K562 (cell line): ENCODE data around the gene BTRC. TPM values are rescaled to one million over a fixed set of nuclear protein-coding genes. Genes with fewer than 3 reads are reported as not detected.
A peak's percentile ranks its signal among the peaks of the same experiment; 100 is the strongest.
"Not testable (repeated sequence)": the region's sequence is repeated elsewhere in the genome, so short reads cannot be mapped to it uniquely, and the experiment has no call there.

Experiments
- ATAC-seq: fragments of 200-7000 bp; cut with Tn5 transposase; 3 replicates; pipeline ENCODE4 v1.9.1; 2020; ENCODE audit warnings: moderate library complexity
- BruUV-seq: library from RNA; stranded (reverse); fragments of 400-500 nt; replicated peaks from 2 replicates; lab custom pipeline; 2021; lab: Mats Ljungman, UMichigan
- CTCF ChIA-PET: fragments of 300-600 bp; formaldehyde crosslinking; extraction: SDS; loops from one replicate; lab custom pipeline; 2021; ENCODE audit warnings: low intra/inter-chr PET ratio; lab: Yijun Ruan, JAX
- POLR2A ChIA-PET: fragments of 300-600, 350-650 bp; sonication (Branson Sonifier 250); formaldehyde crosslinking; extraction: SDS; loops from one replicate; lab custom pipeline; 2021; ENCODE audit warnings: antibody characterized with exemption, inconsistent platforms; lab: Yijun Ruan, JAX
- DNase-seq, 4 experiments: peaks; one replicate each; pipeline versions ENCODE4 v3.0.0 to v3.0.0-alpha.2; 2011 to 2018; ENCODE audit warnings: low spot score in 3 of 4, mixed read lengths in 3 of 4; ENCODE audit errors: extremely low read depth in 1 of 4
- FAIRE-seq: peaks from 2 replicates; lab custom pipeline; 2011; peaks lifted over from hg19 to GRCh38; lab: Jason Lieb, UNC
- H2AFZ ChIP-seq: 2 replicates; pipeline ENCODE4 v1.6.0; 2011; ENCODE audit warnings: low read depth, low read length, control low read depth, inconsistent platforms
- H3K27ac ChIP-seq: fragments of 200-600 bp; 3 replicates; pipeline ENCODE4 v1.8.0; 2011; ENCODE audit warnings: low read depth, mild to moderate bottlenecking, control low read depth, inconsistent platforms, low read length, moderate library complexity, mixed read lengths; ENCODE audit errors: extremely low read depth
- H3K27me3 ChIP-seq, 2 experiments: fragments of 300-600 bp in 1 of 2; 2 replicates in 1 of 2; 3 replicates in 1 of 2; pipeline versions ENCODE4 v1.6.0 to v1.8.0; 2011; ENCODE audit warnings: inconsistent platforms in 2 of 2, low read length in 2 of 2, mild to moderate bottlenecking in 1 of 2, mixed read lengths in 1 of 2, moderate library complexity in 1 of 2; ENCODE audit not compliant: control insufficient read depth in 2 of 2, insufficient read depth in 2 of 2
- H3K36me3 ChIP-seq: fragments of 300-600 bp; 3 replicates; pipeline ENCODE4 v1.8.0; 2011; ENCODE audit warnings: mild to moderate bottlenecking, low read length, inconsistent platforms; ENCODE audit not compliant: control insufficient read depth, insufficient read depth
- H3K4me1 ChIP-seq, 2 experiments: fragments of 200-600 bp in 1 of 2; replicated peaks in 1 of 2; 2 replicates in 1 of 2; 3 replicates in 1 of 2; pipeline versions ENCODE4 v1.5.1 to v1.8.0; 2011; ENCODE audit warnings: inconsistent platforms in 2 of 2, low read length in 2 of 2, mild to moderate bottlenecking in 1 of 2, mixed read lengths in 1 of 2, moderate library complexity in 1 of 2; ENCODE audit not compliant: control insufficient read depth in 2 of 2, insufficient read depth in 2 of 2
- H3K4me2 ChIP-seq: 2 replicates; pipeline ENCODE4 v1.6.1; 2011; ENCODE audit warnings: low read length, control low read depth, inconsistent platforms, mixed read lengths; ENCODE audit not compliant: insufficient read depth
- H3K4me3 ChIP-seq: fragments of 200-600 bp; sonication (generic), shearing (Covaris generic); 2 replicates; pipeline ENCODE4 v1.5.1; 2016; ENCODE audit warnings: control low read depth, inconsistent platforms
- H3K79me2 ChIP-seq: fragments of 200-600 bp; 3 replicates; pipeline ENCODE4 v1.8.0; 2011; ENCODE audit warnings: low read length, inconsistent platforms; ENCODE audit not compliant: control insufficient read depth, insufficient read depth
- H3K9ac ChIP-seq, 2 experiments: 2 replicates each; pipeline versions ENCODE4 v1.6.0 to v1.6.1; 2011; ENCODE audit warnings: low read depth in 2 of 2, low read length in 2 of 2, control low read depth in 1 of 2, inconsistent platforms in 1 of 2, mild to moderate bottlenecking in 1 of 2, mixed read lengths in 1 of 2; ENCODE audit not compliant: insufficient read depth in 1 of 2
- H3K9me1 ChIP-seq: one replicate; pipeline ENCODE4 v1.6.0; 2011; ENCODE audit warnings: inconsistent platforms, mild to moderate bottlenecking, low read length, moderate library complexity; ENCODE audit not compliant: control insufficient read depth, insufficient read depth
- H3K9me3 ChIP-seq: replicated peaks from 2 replicates; pipeline ENCODE4 v1.5.1; 2011; ENCODE audit warnings: low read depth, low read length, inconsistent platforms; ENCODE audit not compliant: control insufficient read depth, insufficient read depth
- H4K20me1 ChIP-seq: replicated peaks from 2 replicates; pipeline ENCODE4 v1.6.1; 2011; ENCODE audit warnings: low read length, inconsistent platforms, mixed read lengths; ENCODE audit not compliant: control insufficient read depth, insufficient read depth
- COPS2 ChIP-seq: fragments of 450-650 bp; conservative IDR thresholded peaks from 2 replicates; pipeline ENCODE4 v1.6.1; 2016; ENCODE audit warnings: mild to moderate bottlenecking, moderate library complexity
- WGBS: fragments of 100-300 bp; shearing (Covaris generic); methylation state at CpG from one replicate; pipeline ENCODE4 v1.1.6; 2016; ENCODE audit warnings: low coverage, mixed read lengths; ENCODE audit not compliant: insufficient coverage; ENCODE audit errors: missing lambda C conversion rate; 5-methylcytosine and 5-hydroxymethylcytosine counted together
- in situ Hi-C: fragments of 300-500 bp; cut with MboI; formaldehyde crosslinking; loops from 4 replicates; pipeline ENCODE4 v1.15.0; 2018; ENCODE audit warnings: inconsistent platforms, mixed read lengths
- intact Hi-C: fragments of 100-400 bp; cut with micrococcal nuclease; formaldehyde crosslinking; loops from 2 replicates; pipeline ENCODE4 v1.14.2; 2022
- polyA plus RNA-seq, 8 experiments: library from polyadenylated mRNA; depleted of rRNA in 4 of 8; stranded (reverse) in 5 of 8; unstranded in 3 of 8; fragments of >200 nt; fragmentation: Nextera tagmentation in 2 of 8; fragmentation: Illumina TruSeq in 1 of 8; extraction: Ambion mirVana in 2 of 8; extraction: Trizol in 1 of 8; gene quantifications; 2 replicates each; pipeline versions ENCODE4 v1.2.1 to v1.2.3, GENCODE V29; 2011 to 2014; ENCODE audit warnings: inconsistent platforms in 1 of 8, missing spikeins in 1 of 8
- total RNA-seq, 7 experiments: library from RNA; depleted of rRNA in 6 of 7; stranded (reverse); fragments of >200 nt in 6 of 7; fragmentation: Illumina TruSeq in 2 of 7; extraction: Trizol in 2 of 7; gene quantifications; 2 replicates each; pipeline versions ENCODE4 v1.2.1 to v1.2.3, GENCODE V29; 2011 to 2021; ENCODE audit warnings: low replicate concordance in 1 of 7
- TF ChIP-seq, protein P1 (sequence below): fragments of 450-650 bp; formaldehyde crosslinking; IDR thresholded peaks from 2 replicates; pipeline ENCODE4 v1.4.0; 2020; ENCODE audit warnings: mild to moderate bottlenecking, mixed read lengths

Gene BTRC
- total and polyA plus RNA-seq, 9 of the 15 experiments (the other 6 are each of a cell fraction or from before 2014, with no cell fraction given) = 1.6 to 15.4 (median 7.0) TPM

DNA sequence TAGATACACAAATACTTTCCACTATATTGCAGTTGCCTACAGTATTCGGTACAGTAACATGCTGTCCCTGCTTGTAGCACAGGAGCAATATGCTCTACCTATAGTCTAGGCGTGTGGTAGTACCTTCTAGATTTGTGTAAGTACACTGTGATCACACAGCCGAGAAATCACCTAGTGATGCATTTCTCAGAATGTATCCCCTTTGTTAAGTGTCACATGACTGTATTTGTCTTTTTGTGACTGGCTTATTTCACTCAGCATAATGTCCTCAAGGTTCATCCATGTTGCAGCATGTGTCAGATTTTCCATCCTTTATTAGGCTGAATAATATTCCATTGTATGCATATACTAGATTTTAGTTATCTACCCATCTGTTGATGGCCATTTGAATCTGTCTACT is 61.9 kb downstream of the BTRC start:
- ATAC-seq = no peak
- POLR2A ChIA-PET = no interaction called here
- TF ChIP-seq, protein P1, sequence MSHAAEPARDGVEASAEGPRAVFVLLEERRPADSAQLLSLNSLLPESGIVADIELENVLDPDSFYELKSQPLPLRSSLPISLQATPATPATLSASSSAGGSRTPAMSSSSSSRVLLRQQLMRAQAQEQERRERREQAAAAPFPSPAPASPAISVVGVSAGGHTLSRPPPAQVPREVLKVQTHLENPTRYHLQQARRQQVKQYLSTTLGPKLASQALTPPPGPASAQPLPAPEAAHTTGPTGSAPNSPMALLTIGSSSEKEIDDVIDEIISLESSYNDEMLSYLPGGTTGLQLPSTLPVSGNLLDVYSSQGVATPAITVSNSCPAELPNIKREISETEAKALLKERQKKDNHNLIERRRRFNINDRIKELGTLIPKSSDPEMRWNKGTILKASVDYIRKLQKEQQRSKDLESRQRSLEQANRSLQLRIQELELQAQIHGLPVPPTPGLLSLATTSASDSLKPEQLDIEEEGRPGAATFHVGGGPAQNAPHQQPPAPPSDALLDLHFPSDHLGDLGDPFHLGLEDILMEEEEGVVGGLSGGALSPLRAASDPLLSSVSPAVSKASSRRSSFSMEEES (CRISPR knock-in tag) = peak; percentile 64
- TF ChIP-seq COPS2 = no peak
- TF ChIP-seq, all 486 proteins: peak for 1

DNA sequence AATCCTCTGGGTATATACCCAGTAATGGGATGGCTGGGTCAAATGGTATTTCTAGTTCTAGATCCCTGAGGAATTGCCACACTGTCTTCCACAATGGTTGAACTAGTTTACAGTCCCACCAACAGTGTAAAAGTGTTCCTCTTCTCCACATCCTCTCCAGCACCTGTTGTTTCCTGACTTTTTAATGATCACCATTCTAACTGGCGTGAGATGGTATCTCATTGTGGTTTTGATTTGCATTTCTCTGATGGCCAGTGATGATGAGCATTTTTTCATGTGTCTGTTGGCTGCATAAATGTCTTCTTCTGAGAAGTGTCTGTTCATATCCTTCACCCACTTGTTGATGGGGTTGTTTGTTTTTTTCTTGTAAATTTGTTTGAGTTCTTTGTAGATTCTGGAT is 68.0 kb downstream of the BTRC start:
- H4K20me1 ChIP-seq, H3K9me1 ChIP-seq, H3K4me2 ChIP-seq, FAIRE-seq, DNase-seq, ATAC-seq, H2AFZ ChIP-seq, in situ Hi-C loops, H3K27me3 ChIP-seq, H3K9me3 ChIP-seq, H3K27ac ChIP-seq, POLR2A ChIA-PET, H3K79me2 ChIP-seq, CTCF ChIA-PET, H3K4me1 ChIP-seq, intact Hi-C loops, H3K36me3 ChIP-seq, H3K9ac ChIP-seq, BruUV-seq, H3K4me3 ChIP-seq: not testable (repeated sequence)
- WGBS = no CpG with 5 or more reads among the region's 1 CpG

More for the DNA sequence above, 61.9 kb downstream of the BTRC start:
- FAIRE-seq (no peak), DNase-seq (no peak)
- in situ Hi-C loops = no loop called here
- no peak overlapping the region for H2AFZ ChIP-seq
- H3K4me2 ChIP-seq = no peak overlapping the region
- no peaks in the 10 kb centered on the region for H3K27me3 ChIP-seq
- H3K79me2 ChIP-seq = no peaks in the 10 kb centered on the region
- no peaks in the 10 kb centered on the region for H4K20me1 ChIP-seq
- no peak overlapping the region for H3K9ac ChIP-seq
- H3K36me3 ChIP-seq = no peaks in the 10 kb centered on the region
- intact Hi-C loops = no loop called here
- no TSS peak for BruUV-seq
- no peaks in the 10 kb centered on the region for H3K4me1 ChIP-seq
- CTCF ChIA-PET = no interaction called here
- WGBS = 41% methylated on average over 3 of the region's 3 CpGs
- no peaks in the 10 kb centered on the region for H3K9me1 ChIP-seq
- no peak overlapping the region for H3K27ac ChIP-seq
- no peak overlapping the region for H3K4me3 ChIP-seq
- no peaks in the 10 kb centered on the region for H3K9me3 ChIP-seq
